AG04449 (cell line): ENCODE results near the gene MYO7A.

ENCODE experiments used
- CTCF ChIA-PET: fragments of 350-600 bp; formaldehyde crosslinking; extraction: SDS; loops from one replicate; lab custom pipeline; 2021; ENCODE audit warnings: antibody characterized with exemption; lab: Yijun Ruan, JAX
- POLR2A ChIA-PET: fragments of 400-600, 350-600 bp; formaldehyde crosslinking; extraction: SDS; loops from one replicate; lab custom pipeline; 2020; ENCODE audit warnings: antibody characterized with exemption, inconsistent platforms; lab: Yijun Ruan, JAX
- DNase-seq: peaks from one replicate; pipeline ENCODE4 v3.0.0-alpha.2; 2010; ENCODE audit warnings: low read depth, low spot score
- H3K4me3 ChIP-seq: 2 replicates; pipeline ENCODE4 v1.5.1; 2011; ENCODE audit warnings: low read depth, mild to moderate bottlenecking, control low read depth, low read length
- CTCF ChIP-seq: IDR thresholded peaks from one replicate; pipeline ENCODE4 v1.5.1; 2011; ENCODE audit warnings: mild to moderate bottlenecking, moderate library complexity, low read length, control low read depth, inconsistent platforms; ENCODE audit not compliant: insufficient read depth; ENCODE audit errors: missing control alignments

The MYO7A gene

GRCh38 chr11:77150836-77151235, 22.8 kb downstream of the MYO7A start:
- POLR2A ChIA-PET: no interaction called here
- no peak for TF ChIP-seq CTCF
- DNase-seq: no peak
- no peak overlapping the region for H3K4me3 ChIP-seq
- CTCF ChIA-PET: interaction anchor here (1.4 to 3.9 kb wide), 3 partner anchors 24 to 59 kb away, joined by 3 to 22 read pairs (median 6); partner anchors contain the start of gene MYO7A

GRCh38 chr11:77151804-77152509, 23.9 kb downstream of the MYO7A start:
- POLR2A ChIA-PET: no interaction called here
- no peak for DNase-seq
- TF ChIP-seq CTCF: no peak
- H3K4me3 ChIP-seq: no peak overlapping the region
- CTCF ChIA-PET: interaction anchor here (3.9 kb wide), 1 partner anchor 25 kb away, joined by 22 read pairs; the partner anchor contains the start of gene MYO7A

- ChIA-PET POLR2A (no interaction called here), CTCF (interaction anchor here (1.9 kb wide), 1 partner anchor 35 kb away, joined by 5 read pairs; no protein-coding TSS in a partner anchor)
- DNase-seq: no peak
- no peak overlapping the region for H3K4me3 ChIP-seq
- TF ChIP-seq CTCF: no peak
Measured at GRCh38 chr11:77152846-77153245, 24.8 kb downstream of the MYO7A start.

- ChIA-PET POLR2A (no interaction called here), CTCF (interaction anchor here (1.9 to 2.2 kb wide), 2 partner anchors 26 to 34 kb away, joined by 5 to 12 read pairs; partner anchors contain the start of gene MYO7A)
- no peak for TF ChIP-seq CTCF
- no peak for DNase-seq
- no peak overlapping the region for H3K4me3 ChIP-seq
Measured at GRCh38 chr11:77153276-77154185, 25.5 kb downstream of the MYO7A start.

GRCh38 chr11:77154381-77155081, 26.5 kb downstream of the MYO7A start:
- DNase-seq: no peak
- no peak for TF ChIP-seq CTCF
- H3K4me3 ChIP-seq: no peak overlapping the region
- ChIA-PET POLR2A (no interaction called here), CTCF (interaction anchor here (1.9 to 2.2 kb wide), 2 partner anchors 27 to 33 kb away, joined by 5 to 12 read pairs; partner anchors contain the start of gene MYO7A)
